HL-60 (cell line): Measurements from ENCODE around the gene LRRN4.

Source experiments
- CTCF ChIP-seq: IDR thresholded peaks from one replicate; pipeline ENCODE4 v1.5.1; 2011; ENCODE audit warnings: low read length, control low read depth, inconsistent platforms; ENCODE audit not compliant: insufficient read depth
- POLR2AphosphoS5 ChIP-seq: IDR thresholded peaks from 2 replicates; pipeline ENCODE4 v1.6.1; 2012; ENCODE audit warnings: low read depth
- SPI1 ChIP-seq: IDR thresholded peaks from 2 replicates; pipeline ENCODE4 v1.6.1; 2012; ENCODE audit warnings: low read depth, mild to moderate bottlenecking, borderline replicate concordance
- TF ChIP-seq, protein P1 (sequence below): IDR thresholded peaks from 2 replicates; pipeline ENCODE4 v1.6.1; 2012; ENCODE audit warnings: low read depth; ENCODE audit not compliant: insufficient replicate concordance

DNA sequence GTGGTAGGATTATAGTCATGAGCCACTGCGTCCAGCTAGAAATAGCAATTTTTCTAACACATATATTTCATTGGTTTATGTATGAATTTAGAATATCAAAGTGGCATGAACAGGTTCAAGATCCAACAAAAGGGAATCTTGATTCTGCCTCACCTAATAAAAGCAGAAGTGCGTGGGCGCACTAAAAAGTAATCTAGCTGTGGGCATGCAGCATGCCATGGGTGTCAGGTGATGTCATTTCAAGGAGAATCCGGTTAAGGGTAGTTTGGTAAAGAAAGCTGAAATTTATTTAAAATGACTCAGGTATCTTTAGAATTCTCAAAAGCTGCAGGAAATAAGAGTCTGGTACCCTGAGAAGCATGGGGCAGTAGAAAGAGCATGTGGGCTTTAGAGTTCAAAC is 17.6 kb downstream of the LRRN4 start:
- TF ChIP-seq CTCF (no peak), SPI1 (peak; percentile 21; the same call in 1 of the 2 replicates), POLR2AphosphoS5 (no peak)
- TF ChIP-seq, protein P1, sequence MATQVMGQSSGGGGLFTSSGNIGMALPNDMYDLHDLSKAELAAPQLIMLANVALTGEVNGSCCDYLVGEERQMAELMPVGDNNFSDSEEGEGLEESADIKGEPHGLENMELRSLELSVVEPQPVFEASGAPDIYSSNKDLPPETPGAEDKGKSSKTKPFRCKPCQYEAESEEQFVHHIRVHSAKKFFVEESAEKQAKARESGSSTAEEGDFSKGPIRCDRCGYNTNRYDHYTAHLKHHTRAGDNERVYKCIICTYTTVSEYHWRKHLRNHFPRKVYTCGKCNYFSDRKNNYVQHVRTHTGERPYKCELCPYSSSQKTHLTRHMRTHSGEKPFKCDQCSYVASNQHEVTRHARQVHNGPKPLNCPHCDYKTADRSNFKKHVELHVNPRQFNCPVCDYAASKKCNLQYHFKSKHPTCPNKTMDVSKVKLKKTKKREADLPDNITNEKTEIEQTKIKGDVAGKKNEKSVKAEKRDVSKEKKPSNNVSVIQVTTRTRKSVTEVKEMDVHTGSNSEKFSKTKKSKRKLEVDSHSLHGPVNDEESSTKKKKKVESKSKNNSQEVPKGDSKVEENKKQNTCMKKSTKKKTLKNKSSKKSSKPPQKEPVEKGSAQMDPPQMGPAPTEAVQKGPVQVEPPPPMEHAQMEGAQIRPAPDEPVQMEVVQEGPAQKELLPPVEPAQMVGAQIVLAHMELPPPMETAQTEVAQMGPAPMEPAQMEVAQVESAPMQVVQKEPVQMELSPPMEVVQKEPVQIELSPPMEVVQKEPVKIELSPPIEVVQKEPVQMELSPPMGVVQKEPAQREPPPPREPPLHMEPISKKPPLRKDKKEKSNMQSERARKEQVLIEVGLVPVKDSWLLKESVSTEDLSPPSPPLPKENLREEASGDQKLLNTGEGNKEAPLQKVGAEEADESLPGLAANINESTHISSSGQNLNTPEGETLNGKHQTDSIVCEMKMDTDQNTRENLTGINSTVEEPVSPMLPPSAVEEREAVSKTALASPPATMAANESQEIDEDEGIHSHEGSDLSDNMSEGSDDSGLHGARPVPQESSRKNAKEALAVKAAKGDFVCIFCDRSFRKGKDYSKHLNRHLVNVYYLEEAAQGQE, result no peak
